WTC11 (cell line): ENCODE data around the gene IRF4. TPM values are rescaled to one million over a fixed set of nuclear protein-coding genes. Genes with fewer than 3 reads are reported as not detected.

Experiments used
- ATAC-seq: fragments of 200-7000 bp; cut with Tn5 transposase; 2 replicates; pipeline ENCODE4 v1.10.0; 2021; ENCODE audit warnings: mild to moderate bottlenecking, moderate library complexity
- CTCF ChIA-PET: fragments of 300-600 bp; sonication (Branson Sonifier 250); formaldehyde crosslinking; loops from one replicate; lab custom pipeline; 2021; ENCODE audit warnings: antibody characterized with exemption; lab: Charles Lee
- POLR2A ChIA-PET: fragments of 350-600 bp; sonication (Branson Sonifier 250); formaldehyde crosslinking; loops from one replicate; lab custom pipeline; 2021; ENCODE audit warnings: antibody characterized with exemption; lab: Charles Lee
- DNase-seq: peaks from one replicate; pipeline ENCODE4 v3.0.0; 2021; ENCODE audit warnings: low spot score
- H3K27ac Mint-ChIP-seq: 2 replicates; pipeline ENCODE4 v1.8.0; 2021; ENCODE audit warnings: mixed read lengths
- H3K27me3 Mint-ChIP-seq: 2 replicates; pipeline ENCODE4 v1.8.0; 2021; ENCODE audit warnings: low read depth, mild to moderate bottlenecking, moderate library complexity, mixed read lengths
- H3K36me3 Mint-ChIP-seq: 2 replicates; pipeline ENCODE4 v1.8.0; 2021; ENCODE audit warnings: mixed read lengths
- H3K4me1 Mint-ChIP-seq: 2 replicates; pipeline ENCODE4 v1.8.0; 2022; ENCODE audit warnings: mixed read lengths
- H3K4me3 Mint-ChIP-seq: 2 replicates; pipeline ENCODE4 v1.8.0; 2021; ENCODE audit warnings: mild to moderate bottlenecking, moderate library complexity, mixed read lengths
- H3K9me3 Mint-ChIP-seq: 2 replicates; pipeline ENCODE4 v1.8.0; 2021; ENCODE audit warnings: mixed read lengths
- CBFB ChIP-seq: sonication (generic); formaldehyde crosslinking; IDR thresholded peaks from 2 replicates; pipeline ENCODE4 v1.8.1; 2022; ENCODE audit warnings: mild to moderate bottlenecking, low read depth, missing genetic modification reagents
- EMX1 ChIP-seq: fragments of 250-450 bp; sonication (Bioruptor Pico); IDR thresholded peaks from 2 replicates; pipeline ENCODE4 v1.8.0; 2021; ENCODE audit warnings: mild to moderate bottlenecking
- ETV6 ChIP-seq: sonication (generic); formaldehyde crosslinking; IDR thresholded peaks from 2 replicates; pipeline ENCODE4 v1.8.1; 2022; ENCODE audit warnings: mild to moderate bottlenecking, missing genetic modification reagents
- JAZF1 ChIP-seq: fragments of 250-450 bp; sonication (Bioruptor Pico); IDR thresholded peaks from 2 replicates; pipeline ENCODE4 v1.9.0; 2021; ENCODE audit warnings: moderate library complexity, mild to moderate bottlenecking, inconsistent platforms
- KAT7 ChIP-seq: sonication (generic); formaldehyde crosslinking; IDR thresholded peaks from 2 replicates; pipeline ENCODE4 v1.8.1; 2023; ENCODE audit warnings: missing genetic modification reagents, mild to moderate bottlenecking, borderline replicate concordance
- NFATC4 ChIP-seq: fragments of 250-450 bp; sonication (Bioruptor Pico); IDR thresholded peaks from 2 replicates; pipeline ENCODE4 v1.9.0; 2021; ENCODE audit warnings: mild to moderate bottlenecking
- NFE2L1 ChIP-seq: sonication (generic); formaldehyde crosslinking; IDR thresholded peaks from 2 replicates; pipeline ENCODE4 v1.8.1; 2023; ENCODE audit warnings: missing genetic modification reagents
- NR1H2 ChIP-seq: sonication (generic); formaldehyde crosslinking; IDR thresholded peaks from 2 replicates; pipeline ENCODE4 v1.9.0; 2021; ENCODE audit warnings: mild to moderate bottlenecking, moderate library complexity, missing genetic modification reagents
- NR3C1 ChIP-seq: sonication (generic); formaldehyde crosslinking; conservative IDR thresholded peaks from 2 replicates; pipeline ENCODE4 v1.8.1; 2023; ENCODE audit warnings: low read depth, mild to moderate bottlenecking, missing genetic modification reagents
- PRRX2 ChIP-seq: fragments of 250-450 bp; sonication (Bioruptor Pico); IDR thresholded peaks from 2 replicates; pipeline ENCODE4 v1.8.0; 2021; ENCODE audit warnings: mild to moderate bottlenecking
- RELA ChIP-seq: sonication (generic); formaldehyde crosslinking; IDR thresholded peaks from 2 replicates; pipeline ENCODE4 v1.8.1; 2022; ENCODE audit warnings: missing genetic modification reagents, mild to moderate bottlenecking, borderline replicate concordance
- SMAD4 ChIP-seq: sonication (generic); formaldehyde crosslinking; IDR thresholded peaks from 2 replicates; pipeline ENCODE4 v1.8.0; 2022; ENCODE audit warnings: mild to moderate bottlenecking, missing genetic modification reagents
- ZNF121 ChIP-seq: sonication (generic); formaldehyde crosslinking; IDR thresholded peaks from 2 replicates; pipeline ENCODE4 v1.8.0; 2023; ENCODE audit warnings: missing genetic modification reagents
- ZNF396 ChIP-seq: fragments of 250-450 bp; sonication (Bioruptor Pico); IDR thresholded peaks from 2 replicates; pipeline ENCODE4 v1.8.0; 2021; ENCODE audit warnings: mild to moderate bottlenecking, moderate library complexity, borderline replicate concordance
- ZNF671 ChIP-seq: fragments of 250-450 bp; sonication (Bioruptor Pico); IDR thresholded peaks from 2 replicates; pipeline ENCODE4 v1.8.0; 2021; ENCODE audit warnings: mild to moderate bottlenecking
- total RNA-seq: library from RNA; stranded (reverse); gene quantifications from 3 replicates; pipeline ENCODE4 v1.2.3, GENCODE V29; 2021
- TF ChIP-seq, protein P1 (sequence below): sonication (generic); formaldehyde crosslinking; conservative IDR thresholded peaks from 2 replicates; pipeline ENCODE4 v1.8.1; 2022; ENCODE audit warnings: mild to moderate bottlenecking, missing genetic modification reagents
- TF ChIP-seq, protein P2 (sequence below): sonication (generic); formaldehyde crosslinking; IDR thresholded peaks from 2 replicates; pipeline ENCODE4 v1.8.0; 2022; ENCODE audit warnings: mild to moderate bottlenecking, missing genetic modification reagents
- TF ChIP-seq, protein P3 (sequence below): sonication (generic); formaldehyde crosslinking; IDR thresholded peaks from 2 replicates; pipeline ENCODE4 v1.8.1; 2022; ENCODE audit warnings: low read depth, mild to moderate bottlenecking, moderate library complexity, missing genetic modification reagents, borderline replicate concordance
- TF ChIP-seq, protein P4 (sequence below): fragments of 250-450 bp; sonication (Bioruptor Pico); conservative IDR thresholded peaks from 2 replicates; pipeline ENCODE4 v1.9.0; 2021; ENCODE audit warnings: mild to moderate bottlenecking
- TF ChIP-seq, protein P5 (sequence below): fragments of 250-450 bp; sonication (Bioruptor Pico); IDR thresholded peaks from 2 replicates; pipeline ENCODE4 v1.9.0; 2021; ENCODE audit warnings: mild to moderate bottlenecking
- TF ChIP-seq, protein P6 (sequence below): sonication (generic); formaldehyde crosslinking; IDR thresholded peaks from 2 replicates; pipeline ENCODE4 v1.8.0; 2022; ENCODE audit warnings: mild to moderate bottlenecking, missing genetic modification reagents

The IRF4 gene
- total RNA-seq, 1 experiment from 2014 or later = 1.6 TPM

DNA sequence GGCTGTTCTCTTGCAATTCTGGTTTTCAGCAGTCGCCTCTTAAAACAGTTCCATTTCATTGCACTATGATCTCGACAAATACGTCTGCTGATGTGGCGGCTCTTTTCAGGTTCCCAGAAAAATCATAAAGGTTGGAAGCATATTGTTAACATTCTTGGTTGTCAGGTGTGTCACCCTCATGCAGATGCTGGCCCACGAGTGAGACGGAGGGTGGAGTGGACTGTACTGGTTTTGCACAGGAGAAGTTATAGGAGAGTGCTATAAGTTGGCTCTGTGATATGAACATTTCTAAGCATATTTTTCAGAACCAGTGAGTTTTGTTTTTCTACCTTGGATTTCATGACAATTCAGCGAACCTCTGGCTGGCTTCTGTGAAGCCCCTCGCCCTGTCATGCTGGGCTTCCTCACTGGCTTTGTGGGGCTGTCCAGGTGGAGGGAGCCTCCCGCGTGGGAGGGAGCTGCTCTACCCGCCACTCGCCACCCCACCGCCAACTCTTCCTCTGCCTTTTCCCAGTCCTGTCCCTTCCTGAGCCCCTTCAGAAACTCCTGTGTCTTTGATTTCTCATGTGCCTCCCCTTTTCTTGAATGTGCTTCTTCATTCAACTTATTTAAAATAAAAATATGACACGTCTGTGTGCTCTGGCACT, 10.6 kb downstream of the IRF4 start (continued):
- no peak for TF ChIP-seq NFE2L1 (CRISPR knock-in tag)
- TF ChIP-seq ZNF671 (CRISPR knock-in tag) = no peak
- TF ChIP-seq, protein P1, sequence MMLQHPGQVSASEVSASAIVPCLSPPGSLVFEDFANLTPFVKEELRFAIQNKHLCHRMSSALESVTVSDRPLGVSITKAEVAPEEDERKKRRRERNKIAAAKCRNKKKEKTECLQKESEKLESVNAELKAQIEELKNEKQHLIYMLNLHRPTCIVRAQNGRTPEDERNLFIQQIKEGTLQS (CRISPR knock-in tag) = no peak
- TF ChIP-seq SMAD4 (CRISPR knock-in tag) = no peak
- no peak for TF ChIP-seq CBFB (CRISPR knock-in tag)
- TF ChIP-seq EMX1 (CRISPR knock-in tag) = no peak
- TF ChIP-seq RELA (CRISPR knock-in tag) = no peak
- TF ChIP-seq ETV6 (CRISPR knock-in tag) = no peak
- TF ChIP-seq ZNF396 (CRISPR knock-in tag) = no peak

DNA sequence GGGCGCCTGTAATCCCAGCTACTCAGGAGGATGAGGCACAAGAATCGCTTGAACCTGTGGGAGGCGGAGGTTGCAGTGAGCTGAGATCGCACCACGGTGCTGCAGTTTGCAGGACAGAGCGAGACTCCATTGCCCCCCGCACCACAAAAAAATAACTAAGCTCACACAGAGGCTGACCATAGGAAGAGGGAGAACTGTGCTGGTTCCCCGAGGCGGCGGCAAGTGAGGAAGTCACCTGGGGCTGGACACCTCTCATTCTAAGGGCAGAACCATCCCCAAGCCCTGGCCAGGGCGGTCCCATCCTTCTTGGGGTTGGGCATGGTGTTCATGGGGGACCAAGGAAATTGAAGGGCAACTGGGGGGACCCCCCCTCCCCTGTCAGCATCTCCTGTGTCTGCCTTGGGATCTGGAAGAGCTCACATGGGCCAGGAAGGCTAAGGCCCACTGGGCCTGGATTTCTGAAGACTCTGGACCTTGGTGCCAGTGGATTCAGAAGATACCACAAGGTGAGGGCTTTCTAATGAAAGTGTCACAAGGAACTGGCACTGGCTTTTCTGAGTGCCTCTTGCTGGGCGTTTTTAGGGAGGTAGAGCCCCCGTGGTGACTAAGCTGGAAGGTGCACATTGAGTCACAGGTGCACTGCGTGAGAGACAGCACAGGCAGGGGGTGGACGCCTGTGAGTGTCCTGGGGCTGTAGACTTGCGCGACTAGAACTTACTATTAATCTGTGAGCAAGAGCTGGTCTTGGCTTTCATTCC, 11.5 kb downstream of the IRF4 start:
- no peak for TF ChIP-seq ETV6 (CRISPR knock-in tag)
- TF ChIP-seq JAZF1 (CRISPR knock-in tag) = no peak
- TF ChIP-seq NFATC4 (CRISPR knock-in tag) = no peak
- TF ChIP-seq, protein P2, sequence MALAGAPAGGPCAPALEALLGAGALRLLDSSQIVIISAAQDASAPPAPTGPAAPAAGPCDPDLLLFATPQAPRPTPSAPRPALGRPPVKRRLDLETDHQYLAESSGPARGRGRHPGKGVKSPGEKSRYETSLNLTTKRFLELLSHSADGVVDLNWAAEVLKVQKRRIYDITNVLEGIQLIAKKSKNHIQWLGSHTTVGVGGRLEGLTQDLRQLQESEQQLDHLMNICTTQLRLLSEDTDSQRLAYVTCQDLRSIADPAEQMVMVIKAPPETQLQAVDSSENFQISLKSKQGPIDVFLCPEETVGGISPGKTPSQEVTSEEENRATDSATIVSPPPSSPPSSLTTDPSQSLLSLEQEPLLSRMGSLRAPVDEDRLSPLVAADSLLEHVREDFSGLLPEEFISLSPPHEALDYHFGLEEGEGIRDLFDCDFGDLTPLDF (CRISPR knock-in tag) = no peak
- no peak for TF ChIP-seq NR1H2
- TF ChIP-seq, protein P3, sequence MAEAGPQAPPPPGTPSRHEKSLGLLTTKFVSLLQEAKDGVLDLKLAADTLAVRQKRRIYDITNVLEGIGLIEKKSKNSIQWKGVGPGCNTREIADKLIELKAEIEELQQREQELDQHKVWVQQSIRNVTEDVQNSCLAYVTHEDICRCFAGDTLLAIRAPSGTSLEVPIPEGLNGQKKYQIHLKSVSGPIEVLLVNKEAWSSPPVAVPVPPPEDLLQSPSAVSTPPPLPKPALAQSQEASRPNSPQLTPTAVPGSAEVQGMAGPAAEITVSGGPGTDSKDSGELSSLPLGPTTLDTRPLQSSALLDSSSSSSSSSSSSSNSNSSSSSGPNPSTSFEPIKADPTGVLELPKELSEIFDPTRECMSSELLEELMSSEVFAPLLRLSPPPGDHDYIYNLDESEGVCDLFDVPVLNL (CRISPR knock-in tag) = no peak
- TF ChIP-seq, all 79 proteins: peak for 0
- H3K27me3 Mint-ChIP-seq = no peaks in the 10 kb centered on the region
- H3K4me3 Mint-ChIP-seq = no peak overlapping the region
- peaks cover 4% of the 10 kb centered on the region for H3K4me1 Mint-ChIP-seq
- ChIA-PET POLR2A (no interaction called here), CTCF (no interaction called here)
- no peak for DNase-seq
- no peaks in the 10 kb centered on the region for H3K36me3 Mint-ChIP-seq
- H3K27ac Mint-ChIP-seq = no peak overlapping the region
- H3K9me3 Mint-ChIP-seq = no peaks in the 10 kb centered on the region
- no peak for ATAC-seq

DNA sequence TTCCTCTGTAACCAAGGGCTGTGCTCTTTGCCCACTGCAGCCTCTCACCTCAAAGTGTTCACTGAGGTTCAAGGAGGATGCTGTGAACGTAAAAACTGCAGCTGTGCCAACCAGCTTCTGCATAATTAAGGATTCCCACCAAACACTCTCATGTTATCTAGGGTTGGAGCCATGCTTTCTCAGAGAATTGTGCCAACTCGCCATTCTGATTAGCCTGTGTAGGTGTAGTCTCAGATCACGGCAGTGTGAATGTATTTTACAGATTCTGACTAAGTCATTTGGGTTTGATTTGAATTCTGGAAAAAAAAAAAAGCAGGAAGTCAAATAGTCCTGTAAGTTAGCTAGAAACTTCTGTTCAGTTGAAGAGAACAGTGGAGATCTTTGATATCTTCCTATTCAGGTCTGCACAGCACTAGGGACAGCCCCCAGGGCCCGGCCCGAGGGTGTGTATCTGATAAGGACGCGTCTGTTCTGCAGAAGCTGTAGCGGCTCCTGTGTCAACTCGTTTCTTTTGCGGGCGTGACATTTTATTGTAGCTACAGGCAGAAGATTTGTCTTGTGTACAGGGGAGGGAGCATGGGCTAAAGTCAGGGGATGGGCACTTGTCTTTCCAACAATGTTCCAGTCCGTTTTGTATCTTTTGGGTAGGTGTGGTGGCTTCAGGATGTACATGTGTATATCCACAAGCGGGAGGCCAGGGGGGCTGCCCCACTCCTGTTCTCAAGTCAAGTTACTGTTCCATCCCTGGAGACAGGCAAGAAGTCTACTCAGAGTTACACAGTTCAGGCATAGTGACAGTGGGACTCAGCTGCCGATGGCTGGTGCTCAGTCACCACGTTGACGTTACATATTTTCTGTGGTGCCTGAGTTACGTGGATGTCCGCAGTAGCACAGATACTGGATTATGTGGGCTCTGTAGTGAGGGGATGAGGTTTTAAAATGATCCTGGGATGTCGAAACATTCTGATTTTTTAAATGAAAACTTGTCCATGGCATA, 12.4 kb downstream of the IRF4 start:
- ATAC-seq (no peak), DNase-seq (no peak)
- ChIA-PET CTCF (interaction anchor here (1.6 kb wide), 1 partner anchor 18 kb away, joined by 3 read pairs; no protein-coding TSS in a partner anchor), POLR2A (no interaction called here)
- no peaks in the 10 kb centered on the region for H3K36me3 Mint-ChIP-seq
- TF ChIP-seq, protein P4, sequence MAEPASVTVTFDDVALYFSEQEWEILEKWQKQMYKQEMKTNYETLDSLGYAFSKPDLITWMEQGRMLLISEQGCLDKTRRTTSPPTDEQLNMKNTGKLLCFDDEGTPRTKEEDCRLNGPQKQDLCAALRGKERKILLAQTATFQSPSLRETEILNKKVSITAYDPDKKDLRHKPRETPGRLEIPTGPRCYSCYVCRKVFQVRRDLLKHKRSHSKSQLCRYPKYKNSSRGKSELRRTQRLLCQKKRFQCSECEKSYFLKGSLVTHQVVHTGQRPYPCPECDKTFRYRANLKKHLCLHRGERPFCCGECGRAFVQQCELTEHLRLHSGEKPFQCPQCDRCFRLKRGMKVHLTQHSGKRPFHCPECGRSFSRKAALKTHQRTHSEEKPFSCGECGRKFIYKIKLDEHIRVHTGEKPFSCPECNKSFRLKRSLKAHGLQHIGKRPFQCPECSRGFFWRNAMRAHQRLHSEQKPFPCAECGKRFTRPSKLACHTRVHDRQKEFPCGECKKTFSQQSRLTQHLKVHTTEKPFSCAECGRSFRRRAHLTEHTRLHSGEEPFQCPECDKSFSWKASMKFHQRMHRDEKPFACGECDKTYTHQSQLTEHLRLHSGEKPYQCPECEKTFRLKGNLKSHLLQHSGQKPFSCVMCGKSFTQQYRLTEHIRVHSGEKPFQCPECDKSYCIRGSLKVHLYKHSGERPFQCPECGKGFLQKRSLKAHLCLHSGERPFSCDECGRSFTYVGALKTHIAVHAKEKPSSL (CRISPR knock-in tag) = no peak
- TF ChIP-seq PRRX2 (no peak), KAT7 (no peak), NFE2L1 (CRISPR knock-in tag) (no peak), NR3C1 (CRISPR knock-in tag) (no peak), ZNF121 (CRISPR knock-in tag) (no peak)
- TF ChIP-seq, protein P5, sequence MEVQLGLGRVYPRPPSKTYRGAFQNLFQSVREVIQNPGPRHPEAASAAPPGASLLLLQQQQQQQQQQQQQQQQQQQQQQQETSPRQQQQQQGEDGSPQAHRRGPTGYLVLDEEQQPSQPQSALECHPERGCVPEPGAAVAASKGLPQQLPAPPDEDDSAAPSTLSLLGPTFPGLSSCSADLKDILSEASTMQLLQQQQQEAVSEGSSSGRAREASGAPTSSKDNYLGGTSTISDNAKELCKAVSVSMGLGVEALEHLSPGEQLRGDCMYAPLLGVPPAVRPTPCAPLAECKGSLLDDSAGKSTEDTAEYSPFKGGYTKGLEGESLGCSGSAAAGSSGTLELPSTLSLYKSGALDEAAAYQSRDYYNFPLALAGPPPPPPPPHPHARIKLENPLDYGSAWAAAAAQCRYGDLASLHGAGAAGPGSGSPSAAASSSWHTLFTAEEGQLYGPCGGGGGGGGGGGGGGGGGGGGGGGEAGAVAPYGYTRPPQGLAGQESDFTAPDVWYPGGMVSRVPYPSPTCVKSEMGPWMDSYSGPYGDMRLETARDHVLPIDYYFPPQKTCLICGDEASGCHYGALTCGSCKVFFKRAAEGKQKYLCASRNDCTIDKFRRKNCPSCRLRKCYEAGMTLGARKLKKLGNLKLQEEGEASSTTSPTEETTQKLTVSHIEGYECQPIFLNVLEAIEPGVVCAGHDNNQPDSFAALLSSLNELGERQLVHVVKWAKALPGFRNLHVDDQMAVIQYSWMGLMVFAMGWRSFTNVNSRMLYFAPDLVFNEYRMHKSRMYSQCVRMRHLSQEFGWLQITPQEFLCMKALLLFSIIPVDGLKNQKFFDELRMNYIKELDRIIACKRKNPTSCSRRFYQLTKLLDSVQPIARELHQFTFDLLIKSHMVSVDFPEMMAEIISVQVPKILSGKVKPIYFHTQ (CRISPR knock-in tag) = no peak
- TF ChIP-seq, protein P6, sequence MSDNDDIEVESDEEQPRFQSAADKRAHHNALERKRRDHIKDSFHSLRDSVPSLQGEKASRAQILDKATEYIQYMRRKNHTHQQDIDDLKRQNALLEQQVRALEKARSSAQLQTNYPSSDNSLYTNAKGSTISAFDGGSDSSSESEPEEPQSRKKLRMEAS (CRISPR knock-in tag) = no peak
- no peaks in the 10 kb centered on the region for H3K9me3 Mint-ChIP-seq
- peaks cover 12% of the 10 kb centered on the region for H3K4me1 Mint-ChIP-seq
- H3K27me3 Mint-ChIP-seq = no peaks in the 10 kb centered on the region
- no peak overlapping the region for H3K27ac Mint-ChIP-seq
- H3K4me3 Mint-ChIP-seq = no peak overlapping the region
